Activated CD8-positive, alpha-beta T cell treated with anti-CD3 and anti-CD28 coated beads, Interleukin-2, amount 10 ng/mL, durations not matched to agents 7 days and 5 days (primary cell): Measurements from ENCODE around the gene DPP9. TPM values are rescaled to one million over a fixed set of nuclear protein-coding genes. Genes with fewer than 3 reads are reported as not detected.
"Not testable (repeated sequence)": the region's sequence is repeated elsewhere in the genome, so short reads cannot be mapped to it uniquely, and the experiment has no call there.

Source experiments
- ATAC-seq: fragments of 150-1000 bp; cut with Tn5 transposase; one replicate; pipeline ENCODE4 v1.10.0; 2021; ENCODE audit warnings: moderate library complexity
- CTCF ChIA-PET: fragments of 350-600 bp; sonication (Branson Sonifier 250); formaldehyde crosslinking; loops from one replicate; lab custom pipeline; 2021; ENCODE audit warnings: antibody characterized with exemption; lab: Charles Lee
- POLR2A ChIA-PET: fragments of 350-600 bp; sonication (Branson Sonifier 250); formaldehyde crosslinking; loops from one replicate; lab custom pipeline; 2021; ENCODE audit warnings: antibody characterized with exemption; lab: Charles Lee
- DNase-seq: peaks from one replicate; pipeline ENCODE4 v3.0.0-alpha.2; 2020
- H3K27ac Mint-ChIP-seq: one replicate; pipeline ENCODE4 v1.8.0; 2021; ENCODE audit warnings: mild to moderate bottlenecking, mixed read lengths
- H3K27me3 Mint-ChIP-seq: one replicate; pipeline ENCODE4 v1.8.0; 2021; ENCODE audit warnings: low read depth, mixed read lengths
- H3K36me3 Mint-ChIP-seq: one replicate; pipeline ENCODE4 v1.8.0; 2021; ENCODE audit warnings: low read depth, mixed read lengths
- H3K4me1 Mint-ChIP-seq: one replicate; pipeline ENCODE4 v1.8.0; 2021; ENCODE audit warnings: low read depth, mixed read lengths
- H3K4me3 Mint-ChIP-seq: one replicate; pipeline ENCODE4 v1.8.0; 2021; ENCODE audit warnings: mild to moderate bottlenecking, mixed read lengths
- H3K9me3 Mint-ChIP-seq: one replicate; pipeline ENCODE4 v1.8.0; 2022; ENCODE audit warnings: mixed read lengths; ENCODE audit not compliant: insufficient read depth
- total RNA-seq, 2 experiments: library from RNA; stranded (reverse); gene quantifications; one replicate each; pipeline ENCODE4 v1.2.3, GENCODE V29; 2021

Gene DPP9
- total RNA-seq, 2 experiments from 2014 or later, result 99.2 to 103 TPM

DNA sequence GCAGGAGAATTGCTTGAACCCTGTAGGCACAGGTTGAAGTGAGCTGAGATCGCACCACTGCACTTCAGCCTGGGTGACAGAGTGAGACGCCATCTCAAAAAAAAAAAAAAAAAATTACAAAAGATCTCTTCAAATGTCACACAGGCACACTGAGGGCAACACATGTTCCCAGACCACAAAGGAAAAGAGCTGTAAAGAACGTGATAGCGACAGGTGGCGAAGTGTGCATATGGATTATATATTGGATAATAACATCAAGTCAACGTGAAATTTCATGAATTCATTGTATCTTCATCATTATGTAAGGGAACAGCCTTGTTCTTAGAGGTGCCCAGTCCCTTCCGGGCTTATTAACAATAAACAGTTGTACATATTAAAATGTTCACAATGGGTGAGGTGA is 31.8 kb upstream of the DPP9 start:
- Mint-ChIP-seq H3K27me3 (peaks cover 5% of the 10 kb centered on the region), H3K4me1 (peaks cover 6% of the 10 kb centered on the region), H3K4me3 (no peak overlapping the region), H3K9me3 (no peaks in the 10 kb centered on the region), H3K36me3 (no peaks in the 10 kb centered on the region), H3K27ac (no peak overlapping the region)
- CTCF ChIA-PET, result no interaction called here
- ATAC-seq (no peak), DNase-seq (no peak)
- POLR2A ChIA-PET, result no interaction called here

DNA sequence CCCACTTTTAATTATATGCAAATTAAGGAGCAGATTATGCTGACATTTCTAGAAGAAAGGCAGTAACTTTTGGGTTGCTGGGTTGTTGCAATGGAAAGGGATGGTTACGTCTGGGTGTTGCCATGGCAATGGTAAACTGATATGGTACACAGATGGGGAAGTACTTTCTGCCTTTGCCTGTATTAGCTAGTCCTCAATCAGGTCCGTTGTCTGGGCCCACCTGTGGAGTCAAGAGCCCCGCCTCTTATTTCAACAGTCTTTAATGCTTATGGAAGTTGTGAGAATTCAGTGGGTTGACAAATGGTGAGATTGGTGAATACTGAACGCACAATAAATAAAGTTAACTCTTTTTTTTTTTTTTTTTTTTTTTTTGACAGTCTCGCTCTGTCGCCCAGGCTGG is 30.6 kb upstream of the DPP9 start:
- CTCF ChIA-PET, result interaction anchor here (1.2 kb wide), 1 partner anchor 37 kb away, joined by 3 read pairs; no protein-coding TSS in a partner anchor

DNA sequence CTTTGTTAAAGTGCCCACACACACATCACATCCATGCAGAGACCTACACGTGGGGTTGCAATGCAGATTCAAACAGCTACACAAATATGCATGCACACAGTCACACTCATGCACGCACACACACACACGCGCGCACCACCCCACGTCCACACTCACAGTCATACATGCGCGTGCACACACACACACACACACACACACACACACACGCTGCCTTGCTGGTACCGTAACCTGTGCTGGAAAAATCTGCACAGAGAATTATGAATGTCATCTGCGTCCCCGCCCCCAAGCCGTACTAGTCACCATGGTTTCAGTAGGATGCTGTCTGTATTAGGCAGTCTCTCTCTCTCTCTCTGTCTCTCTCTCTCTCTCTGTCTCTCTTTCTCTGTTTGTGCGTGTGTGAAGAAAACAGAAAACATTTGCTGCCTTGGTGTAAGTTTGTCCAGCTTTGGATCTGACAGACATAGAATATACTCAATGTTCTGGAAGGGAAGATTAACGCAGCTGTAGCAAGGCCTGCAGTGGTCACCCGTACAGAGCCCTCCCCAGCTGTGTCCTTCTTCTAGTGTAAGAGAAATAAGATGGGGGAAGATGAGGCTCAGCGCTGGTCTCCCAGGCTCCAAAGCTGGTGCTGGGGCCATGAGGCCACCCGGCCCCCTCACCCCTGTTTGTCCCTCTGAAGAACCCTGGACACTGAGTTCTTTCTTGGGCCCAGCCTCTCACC is 26.4 kb upstream of the DPP9 start:
- H3K27me3 Mint-ChIP-seq, result peaks cover 21% of the 10 kb centered on the region
- ChIA-PET POLR2A (no interaction called here), CTCF (no interaction called here)
- H3K36me3 Mint-ChIP-seq, result no peaks in the 10 kb centered on the region
- no peaks in the 10 kb centered on the region for H3K4me1 Mint-ChIP-seq
- no peaks in the 10 kb centered on the region for H3K9me3 Mint-ChIP-seq
- no peak overlapping the region for H3K27ac Mint-ChIP-seq
- ATAC-seq (no peak), DNase-seq (no peak)
- no peak overlapping the region for H3K4me3 Mint-ChIP-seq

More for the DNA sequence above, 30.6 kb upstream of the DPP9 start:
- ATAC-seq (peak; percentile 36), DNase-seq (no peak)
- POLR2A ChIA-PET, result no interaction called here
- H3K4me3 Mint-ChIP-seq, result no peak overlapping the region
- H3K9me3 Mint-ChIP-seq, result no peaks in the 10 kb centered on the region
- H3K4me1 Mint-ChIP-seq, result peaks cover under 1% of the 10 kb centered on the region
- no peaks in the 10 kb centered on the region for H3K36me3 Mint-ChIP-seq
- H3K27me3 Mint-ChIP-seq, result peaks cover 8% of the 10 kb centered on the region
- no peak overlapping the region for H3K27ac Mint-ChIP-seq

DNA sequence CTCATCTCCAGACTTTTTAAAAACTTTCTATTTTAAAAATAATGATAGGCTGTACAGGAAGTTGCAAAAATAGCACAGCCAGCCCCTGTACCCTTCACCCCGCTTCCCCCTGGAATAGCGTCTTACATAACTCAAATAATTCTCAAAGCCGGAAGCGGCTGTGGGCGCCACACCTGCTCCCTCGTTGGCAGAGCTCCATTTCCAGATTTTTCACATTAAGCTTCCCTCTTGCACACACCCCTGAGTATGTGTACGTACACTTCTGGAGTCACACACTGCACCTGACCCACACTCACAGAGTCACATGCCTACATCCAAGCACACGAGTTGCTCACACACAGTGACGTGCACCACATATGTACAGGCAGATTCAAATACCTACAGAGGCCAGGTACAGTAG is 24.9 kb upstream of the DPP9 start:
- Mint-ChIP-seq H3K36me3 (no peaks in the 10 kb centered on the region), H3K4me1 (no peaks in the 10 kb centered on the region), H3K4me3 (no peak overlapping the region), H3K27ac (no peak overlapping the region), H3K27me3 (peaks cover 26% of the 10 kb centered on the region), H3K9me3 (no peaks in the 10 kb centered on the region)
- ATAC-seq (no peak), DNase-seq (no peak)
- ChIA-PET POLR2A (no interaction called here), CTCF (no interaction called here)

DNA sequence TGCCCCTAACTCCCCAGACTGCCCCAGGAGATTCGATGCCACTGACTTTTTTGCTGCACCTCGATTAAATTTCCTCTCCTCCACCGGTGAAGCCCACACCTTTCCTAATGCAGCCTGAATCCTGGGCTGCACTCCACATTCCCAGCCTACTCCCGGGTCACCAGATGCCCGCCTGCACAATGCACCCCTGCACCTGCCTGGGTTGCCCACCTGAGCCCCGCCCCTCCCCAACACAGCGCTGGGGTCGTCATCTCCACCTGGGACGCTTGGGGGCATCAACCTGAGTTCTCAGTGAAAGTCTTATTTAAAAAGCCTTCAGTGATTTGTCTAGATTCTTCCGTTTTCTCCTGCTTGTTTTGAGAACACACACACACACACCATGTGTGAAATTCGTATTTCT is 24.5 kb upstream of the DPP9 start:
- H3K4me1 Mint-ChIP-seq, result no peaks in the 10 kb centered on the region
- H3K27ac Mint-ChIP-seq, result no peak overlapping the region
- no peak for ATAC-seq
- no peak for DNase-seq
- peaks cover 27% of the 10 kb centered on the region for H3K27me3 Mint-ChIP-seq
- H3K9me3 Mint-ChIP-seq, result no peaks in the 10 kb centered on the region
- ChIA-PET POLR2A (no interaction called here), CTCF (no interaction called here)
- H3K36me3 Mint-ChIP-seq, result no peaks in the 10 kb centered on the region
- no peak overlapping the region for H3K4me3 Mint-ChIP-seq

DNA sequence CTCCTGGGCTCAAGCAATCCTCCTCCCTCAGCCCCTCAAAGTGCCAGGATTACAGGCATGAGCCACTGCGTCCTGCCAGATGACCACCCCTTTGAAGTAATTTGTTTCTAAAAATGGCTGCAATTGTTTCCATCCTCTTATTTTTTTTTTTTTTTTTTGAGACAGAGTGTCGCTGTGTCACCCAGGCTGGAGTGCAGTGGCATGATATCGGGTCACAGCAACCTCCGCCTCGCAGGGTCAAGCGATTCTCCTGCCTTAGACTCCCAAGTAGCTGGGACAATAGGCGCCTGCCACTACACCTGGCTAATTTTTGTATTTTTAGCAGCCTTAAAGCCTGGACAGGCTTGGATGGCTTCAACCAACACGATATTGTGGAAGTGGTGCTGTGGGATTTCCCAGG is 22.3 kb upstream of the DPP9 start:
- no peak for ATAC-seq
- ChIA-PET CTCF (interaction anchor here (1.5 kb wide), 1 partner anchor 45 kb away, joined by 7 read pairs; the partner anchor contains the start of gene FEM1A), POLR2A (no interaction called here)
- H3K4me3 Mint-ChIP-seq, result no peak overlapping the region
- H3K27ac Mint-ChIP-seq, result no peak overlapping the region
- no peaks in the 10 kb centered on the region for H3K36me3 Mint-ChIP-seq
- no peaks in the 10 kb centered on the region for H3K4me1 Mint-ChIP-seq
- H3K27me3 Mint-ChIP-seq, result peaks cover 29% of the 10 kb centered on the region
- no peak for DNase-seq
- H3K9me3 Mint-ChIP-seq, result no peaks in the 10 kb centered on the region

DNA sequence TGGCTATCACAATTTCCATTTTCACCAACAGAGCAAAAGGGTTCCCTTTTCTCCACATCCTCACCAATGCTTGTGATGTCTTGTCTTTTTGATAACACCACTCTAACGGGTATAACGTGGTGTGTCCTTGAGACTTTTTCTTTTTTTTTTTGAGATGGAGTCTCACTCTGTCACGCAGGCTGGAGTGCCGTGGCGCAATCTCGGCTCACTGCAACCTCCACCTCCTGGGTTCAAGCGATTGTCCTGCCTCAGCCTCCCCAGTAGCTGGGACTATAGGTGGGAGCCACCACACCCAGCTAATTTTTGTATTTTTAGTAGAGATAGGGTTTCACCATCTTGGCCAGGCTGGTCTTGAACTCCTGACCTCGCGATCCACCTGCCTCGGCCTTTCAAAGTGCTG is 21.5 kb upstream of the DPP9 start:
- H3K27me3 Mint-ChIP-seq, result peaks cover 29% of the 10 kb centered on the region
- H3K27ac Mint-ChIP-seq, H3K4me1 Mint-ChIP-seq, H3K9me3 Mint-ChIP-seq, DNase-seq, ATAC-seq, H3K36me3 Mint-ChIP-seq, H3K4me3 Mint-ChIP-seq, POLR2A ChIA-PET: not testable (repeated sequence)
- CTCF ChIA-PET, result interaction anchor here (1.5 kb wide), 1 partner anchor 16 kb away, joined by 3 read pairs; no protein-coding TSS in a partner anchor

DNA sequence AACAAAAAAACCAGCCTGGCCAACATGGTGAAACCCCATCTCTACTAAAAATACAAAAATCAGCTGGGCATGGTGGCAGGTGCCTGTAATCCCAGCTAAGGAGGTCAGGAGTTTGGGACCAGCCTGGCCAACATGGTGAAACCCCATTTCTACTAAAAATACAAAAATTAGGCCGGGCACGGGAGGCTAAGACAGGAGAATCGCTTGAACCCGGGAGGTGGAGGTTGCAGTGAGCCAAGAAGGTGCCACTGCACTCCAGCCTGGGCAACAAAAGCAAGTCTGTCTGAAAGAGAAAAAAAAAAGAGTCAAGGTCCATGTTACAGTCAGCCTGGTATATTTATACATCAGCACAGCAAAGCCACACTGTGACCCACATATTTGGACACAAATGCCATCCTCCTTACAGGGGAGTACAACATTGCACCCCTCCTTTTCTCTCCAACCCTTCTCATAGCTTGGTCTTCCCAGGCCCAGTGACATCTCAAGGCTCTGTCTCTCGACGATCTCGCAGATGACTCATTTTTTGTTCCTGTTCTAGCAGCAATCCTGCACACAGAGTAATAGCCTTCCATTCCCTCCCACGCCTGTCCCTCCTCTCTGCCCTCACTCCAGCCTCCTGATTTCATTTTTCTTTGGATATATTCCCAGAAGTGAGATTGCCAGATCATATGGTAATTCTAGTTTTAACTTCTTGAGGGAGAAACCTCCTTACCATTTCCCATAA is 21.0 kb upstream of the DPP9 start:
- POLR2A ChIA-PET, result no interaction called here
- ATAC-seq (no peak), DNase-seq (no peak)
- no peak overlapping the region for H3K4me3 Mint-ChIP-seq
- H3K36me3 Mint-ChIP-seq, result no peaks in the 10 kb centered on the region
- peaks cover 24% of the 10 kb centered on the region for H3K27me3 Mint-ChIP-seq
- CTCF ChIA-PET, result interaction anchor here (1.5 kb wide), 1 partner anchor 16 kb away, joined by 3 read pairs; no protein-coding TSS in a partner anchor
- H3K4me1 Mint-ChIP-seq, result no peaks in the 10 kb centered on the region
- no peaks in the 10 kb centered on the region for H3K9me3 Mint-ChIP-seq
- no peak overlapping the region for H3K27ac Mint-ChIP-seq

DNA sequence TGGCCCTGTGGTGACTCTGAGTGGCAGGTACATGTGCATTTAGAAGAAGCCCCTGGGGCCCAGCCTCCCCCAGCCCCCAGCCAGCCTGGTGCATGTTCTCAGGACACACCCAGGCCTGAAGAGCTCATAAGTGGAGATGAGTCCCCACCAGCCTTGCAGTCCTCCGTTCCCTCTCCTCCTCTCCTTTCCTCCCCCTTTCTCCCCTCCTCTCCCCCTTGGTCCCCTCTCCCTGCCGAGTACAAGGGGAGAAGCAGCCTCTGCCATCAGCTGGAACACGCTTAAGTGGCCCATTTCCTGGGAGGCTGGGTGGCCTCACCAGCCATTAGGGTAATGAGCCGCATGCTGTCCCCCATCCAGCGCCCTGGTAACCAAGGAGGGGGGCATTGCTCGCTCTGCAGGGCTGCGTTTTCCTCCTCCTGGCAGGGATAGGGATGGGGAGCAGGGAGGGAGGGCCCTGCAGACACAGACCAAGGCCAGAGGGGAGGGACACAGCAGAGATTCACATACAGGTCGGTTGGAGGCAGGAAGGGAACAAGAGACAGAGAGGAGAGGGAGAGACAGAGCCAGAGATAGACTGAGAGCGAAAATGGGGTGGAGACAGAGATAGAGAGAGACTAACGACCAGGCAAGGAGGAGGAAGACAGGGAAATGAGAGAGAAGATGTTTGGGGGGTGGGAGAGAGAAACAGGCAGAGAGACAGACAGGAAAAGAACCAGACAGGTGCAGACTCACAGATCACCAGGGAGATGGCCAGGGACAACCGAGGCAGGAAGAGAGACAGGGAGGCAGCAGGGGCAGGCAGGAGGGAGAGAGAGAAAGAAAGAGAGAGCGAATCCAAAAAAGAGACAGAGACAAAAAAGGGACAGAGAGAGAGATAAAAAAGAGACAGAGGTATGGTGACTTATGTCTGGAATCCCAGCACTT is 19.3 kb upstream of the DPP9 start:
- DNase-seq (no peak), ATAC-seq (no peak)
- CTCF ChIA-PET, result no interaction called here
- POLR2A ChIA-PET, result no interaction called here
- no peaks in the 10 kb centered on the region for H3K36me3 Mint-ChIP-seq
- peaks cover 19% of the 10 kb centered on the region for H3K27me3 Mint-ChIP-seq
- H3K27ac Mint-ChIP-seq, result no peak overlapping the region
- no peak overlapping the region for H3K4me3 Mint-ChIP-seq
- no peaks in the 10 kb centered on the region for H3K4me1 Mint-ChIP-seq
- H3K9me3 Mint-ChIP-seq, result no peaks in the 10 kb centered on the region

DNA sequence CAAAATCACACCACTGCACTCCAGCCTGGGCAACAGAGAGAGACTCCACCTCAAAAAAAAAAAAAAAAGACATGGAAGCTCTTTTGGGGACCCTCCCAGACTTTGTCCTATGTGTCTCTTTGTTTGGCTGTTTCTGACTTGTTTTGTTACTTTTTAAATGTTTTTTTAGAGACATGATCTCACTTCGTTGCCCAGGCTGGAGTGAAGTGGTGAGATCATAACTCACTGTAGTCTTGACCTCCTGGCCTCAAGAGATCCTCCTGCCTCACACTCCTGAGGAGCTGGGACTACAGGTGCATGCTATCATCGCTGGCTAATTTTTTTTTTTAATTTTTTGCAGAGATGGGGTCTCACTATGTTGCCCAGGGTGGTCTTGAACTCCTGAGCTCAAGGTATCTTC is 16.4 kb upstream of the DPP9 start:
- Mint-ChIP-seq H3K36me3 (no peaks in the 10 kb centered on the region), H3K27me3 (peaks cover 12% of the 10 kb centered on the region), H3K4me3 (no peak overlapping the region), H3K27ac (no peak overlapping the region), H3K4me1 (no peaks in the 10 kb centered on the region), H3K9me3 (no peaks in the 10 kb centered on the region)
- ChIA-PET CTCF (interaction anchor here (1.2 to 1.4 kb wide), 2 partner anchors 29 to 51 kb away, joined by 3 to 7 read pairs; partner anchors contain the start of gene FEM1A), POLR2A (no interaction called here)
- DNase-seq (no peak), ATAC-seq (no peak)

DNA sequence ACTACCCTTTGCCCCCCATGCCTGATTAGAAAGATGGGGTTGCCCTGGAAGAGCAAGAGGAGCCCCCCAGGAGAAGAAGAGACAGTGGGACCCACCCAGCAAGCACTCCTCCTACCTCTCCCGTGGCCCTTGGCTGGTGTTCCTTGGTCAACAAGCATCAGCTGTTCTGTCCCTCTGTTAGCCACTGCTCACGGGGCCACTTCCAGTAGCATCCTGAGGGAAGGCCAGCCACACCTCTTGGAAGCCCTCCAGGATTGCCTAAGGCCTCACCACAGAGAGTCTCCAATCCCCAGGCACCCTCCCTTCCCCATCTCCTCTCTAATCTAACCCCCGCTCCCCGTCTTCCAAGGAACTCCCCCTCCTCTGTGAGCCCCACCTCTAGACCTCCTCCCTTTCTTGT is 15.1 kb upstream of the DPP9 start:
- Mint-ChIP-seq H3K9me3 (no peaks in the 10 kb centered on the region), H3K27ac (no peak overlapping the region), H3K27me3 (peaks cover 7% of the 10 kb centered on the region), H3K36me3 (no peaks in the 10 kb centered on the region), H3K4me3 (no peak overlapping the region), H3K4me1 (peaks cover 1% of the 10 kb centered on the region)
- CTCF ChIA-PET, result interaction anchor here (0.6 to 3.0 kb wide), 4 partner anchors 31 to 522 kb away, joined by 3 to 17 read pairs (median 5); partner anchors contain the start of gene FEM1A
- no peak for ATAC-seq
- POLR2A ChIA-PET, result interaction anchor here (0.5 to 1.0 kb wide), 2 partner anchors 52 to 107 kb away, joined by 3 to 4 read pairs; no protein-coding TSS in a partner anchor
- DNase-seq, result no peak
